ENCODE results near the gene COL18A1. TPM values are rescaled to one million over a fixed set of nuclear protein-coding genes. Genes with fewer than 3 reads are reported as not detected.

The COL18A1 gene
- total RNA-seq, 1 experiment from 2014 or later, result 4.2 TPM

DNA sequence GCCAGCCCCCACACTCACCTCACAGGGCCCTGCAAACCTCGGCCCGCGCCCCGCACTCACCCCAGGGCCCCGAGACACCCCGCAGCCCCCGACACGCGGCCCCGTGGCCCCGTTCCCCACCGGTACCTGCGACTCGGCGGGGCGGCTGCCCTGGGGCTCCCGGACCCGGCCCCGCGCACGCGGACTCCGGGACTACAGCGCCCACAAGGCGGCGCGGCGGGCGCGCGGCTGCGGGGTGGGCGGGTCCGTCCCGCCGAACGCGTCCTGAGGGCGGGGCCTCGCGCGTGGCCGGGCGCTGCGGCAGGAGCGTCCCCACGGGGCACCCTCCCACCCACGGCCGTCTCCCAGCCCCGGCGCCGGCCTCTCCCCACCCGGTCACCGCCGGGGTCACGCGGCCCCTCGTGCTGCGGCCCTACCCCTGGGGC is 137.3 kb downstream of the COL18A1 start, which contains the start of gene SLC19A1:
SLC19A1 (minus strand) TSS at position 199 of the 425 bp plus-strand sequence. CDS start 4,481 bp downstream, outside the sequence.
- no peak for DNase-seq (ENCODE audit: low read depth)

DNA sequence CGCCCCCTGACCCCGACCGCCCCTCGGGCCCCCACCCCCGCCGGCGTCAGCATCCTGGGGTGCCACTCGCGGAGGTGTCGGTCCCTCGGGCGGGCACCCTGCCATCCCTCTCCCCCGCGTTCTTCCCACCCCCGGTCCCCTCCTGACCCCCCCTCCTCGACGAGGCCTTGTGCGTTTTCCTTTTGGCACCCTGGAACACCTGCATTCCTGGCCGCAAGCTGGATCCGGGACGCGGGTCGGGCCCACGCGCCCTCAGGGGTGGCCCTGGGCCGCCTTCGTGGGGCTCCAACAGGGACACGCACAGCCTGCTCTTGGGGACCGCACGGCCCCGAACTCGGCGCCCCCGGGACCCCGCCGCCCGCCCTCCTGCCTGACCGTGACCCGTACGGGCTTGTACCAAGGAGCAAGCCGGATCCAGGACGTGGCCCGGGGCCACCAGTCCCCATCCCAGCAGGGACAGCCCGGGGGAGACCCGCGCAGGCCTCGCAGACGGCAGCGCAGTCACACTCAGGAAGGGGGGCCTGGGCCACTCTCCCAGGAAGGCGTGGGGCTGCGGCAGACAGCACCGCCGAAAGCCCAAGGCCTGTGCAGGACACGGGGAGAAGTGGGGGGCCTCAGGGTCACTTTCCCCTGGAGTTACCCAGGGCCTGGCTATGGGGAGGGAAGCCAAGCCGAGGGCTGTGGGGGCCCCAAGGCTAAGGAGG is 137.9 kb downstream of the COL18A1 start:
- no peak for DNase-seq (ENCODE audit: low read depth)

DNA sequence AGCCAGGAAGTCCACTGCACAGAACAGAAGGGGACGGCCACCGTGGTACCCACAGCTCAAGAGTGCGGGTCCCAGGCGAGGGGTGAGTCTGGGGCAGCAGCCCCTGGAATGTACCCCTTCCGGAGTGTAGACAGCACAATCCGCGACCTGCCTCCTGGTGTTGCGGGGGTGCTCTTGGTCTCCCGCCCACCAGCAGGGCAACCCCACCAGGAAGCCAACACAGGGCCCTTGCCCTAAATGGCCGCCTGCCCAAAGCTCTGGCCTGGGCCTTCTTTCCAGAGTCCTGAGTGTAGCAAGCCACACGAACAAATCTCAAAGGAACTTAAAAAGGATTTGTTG is 138.4 kb downstream of the COL18A1 start:
- no peak for DNase-seq (ENCODE audit: low read depth)

DNA sequence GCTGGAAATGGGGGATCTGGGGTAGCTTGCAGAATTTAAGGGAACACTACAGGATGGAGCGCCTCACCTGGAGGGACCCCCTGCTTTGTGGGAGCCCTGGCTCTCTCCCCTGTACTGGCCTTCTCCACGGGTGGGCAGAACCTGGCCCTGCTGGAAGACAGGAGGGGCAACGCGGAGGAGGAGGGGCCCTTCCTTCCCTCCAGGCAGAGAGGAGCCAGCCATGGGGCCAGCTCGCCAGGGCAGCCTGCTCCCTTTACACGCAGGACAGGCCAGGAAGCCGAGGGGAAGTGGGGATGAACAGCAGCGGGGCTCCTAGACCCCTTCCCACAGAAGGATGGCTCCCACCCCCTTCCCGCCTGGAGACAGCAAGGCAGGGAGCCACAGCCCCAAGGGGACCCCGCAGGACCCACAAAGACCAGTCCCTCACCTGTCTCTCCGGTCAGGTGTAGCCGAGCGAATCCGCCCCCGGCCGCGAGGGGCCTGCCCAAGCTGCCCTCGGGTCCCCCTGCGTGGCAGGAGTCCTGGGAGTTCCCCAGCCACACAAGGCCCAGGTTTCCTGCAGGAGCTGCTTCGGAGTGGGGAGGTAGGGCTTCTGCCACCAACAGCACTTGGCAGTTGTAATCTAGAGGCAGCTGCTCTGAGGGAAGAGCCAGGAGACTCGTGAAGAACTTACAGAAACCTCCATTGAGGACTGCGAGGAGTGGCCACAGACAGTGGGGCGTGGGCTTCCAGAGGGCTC is 138.9 kb downstream of the COL18A1 start:
- no peak for DNase-seq (ENCODE audit: low read depth)

DNA sequence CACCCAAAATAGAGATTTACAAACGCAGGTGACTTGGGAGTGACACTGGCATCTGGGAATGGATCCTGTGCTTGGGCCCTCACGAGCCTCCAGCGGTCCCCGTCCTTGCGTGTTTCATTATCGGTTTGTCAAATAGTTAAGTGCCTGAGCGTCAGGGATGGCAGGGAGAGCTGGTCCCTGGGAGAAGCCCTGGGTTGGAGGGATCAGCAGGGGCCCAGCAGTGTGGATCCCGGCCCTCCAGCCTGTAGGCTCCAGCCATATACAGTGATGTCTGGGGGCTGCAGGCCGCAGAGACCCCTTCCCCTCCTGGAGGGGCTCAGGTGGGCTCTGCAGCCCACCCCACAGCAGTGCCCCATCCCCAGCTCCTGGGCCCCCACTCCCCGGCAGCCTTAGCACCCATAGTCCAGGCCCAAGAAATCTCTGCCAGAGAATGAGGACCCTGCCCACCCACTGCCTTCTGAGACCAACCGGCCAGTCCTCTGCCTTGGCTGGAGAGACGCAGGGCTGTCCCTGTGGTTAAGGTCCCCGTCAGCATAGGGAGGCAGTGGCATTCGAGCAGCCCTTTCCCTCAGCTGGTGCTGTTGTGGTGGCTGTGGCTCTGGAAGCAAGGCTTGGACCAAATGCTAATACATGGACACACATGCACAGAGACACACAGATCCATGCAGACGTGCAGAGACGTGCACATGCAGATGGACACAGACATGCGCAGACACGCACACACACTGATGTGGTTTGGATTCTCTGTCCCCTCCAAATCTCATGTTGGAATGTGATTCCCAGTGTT is 139.7 kb downstream of the COL18A1 start:
- DNase-seq (ENCODE audit: low read depth), result no peak

DNA sequence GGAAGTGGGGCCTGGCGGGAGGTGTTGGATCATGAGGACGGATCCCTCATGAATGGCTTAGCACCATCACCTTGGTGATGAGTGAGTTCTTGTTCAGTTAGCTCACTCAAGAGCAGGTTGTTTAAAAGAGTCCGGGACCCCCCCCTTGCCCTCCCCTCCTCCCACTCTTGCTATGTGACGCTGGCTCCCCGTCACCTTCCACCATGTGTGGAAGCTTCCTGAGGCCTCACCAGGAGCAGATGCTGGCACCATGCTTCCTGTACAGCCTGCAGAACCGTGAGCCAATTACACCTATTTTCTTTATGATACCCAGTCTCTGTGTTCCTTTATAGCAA is 140.2 kb downstream of the COL18A1 start:
- DNase-seq (ENCODE audit: low read depth), result no peak

- no peak for DNase-seq (ENCODE audit: low read depth)
Measured at GRCh38 chr21:45545691-45546531, 140.9 kb downstream of the COL18A1 start.

DNA sequence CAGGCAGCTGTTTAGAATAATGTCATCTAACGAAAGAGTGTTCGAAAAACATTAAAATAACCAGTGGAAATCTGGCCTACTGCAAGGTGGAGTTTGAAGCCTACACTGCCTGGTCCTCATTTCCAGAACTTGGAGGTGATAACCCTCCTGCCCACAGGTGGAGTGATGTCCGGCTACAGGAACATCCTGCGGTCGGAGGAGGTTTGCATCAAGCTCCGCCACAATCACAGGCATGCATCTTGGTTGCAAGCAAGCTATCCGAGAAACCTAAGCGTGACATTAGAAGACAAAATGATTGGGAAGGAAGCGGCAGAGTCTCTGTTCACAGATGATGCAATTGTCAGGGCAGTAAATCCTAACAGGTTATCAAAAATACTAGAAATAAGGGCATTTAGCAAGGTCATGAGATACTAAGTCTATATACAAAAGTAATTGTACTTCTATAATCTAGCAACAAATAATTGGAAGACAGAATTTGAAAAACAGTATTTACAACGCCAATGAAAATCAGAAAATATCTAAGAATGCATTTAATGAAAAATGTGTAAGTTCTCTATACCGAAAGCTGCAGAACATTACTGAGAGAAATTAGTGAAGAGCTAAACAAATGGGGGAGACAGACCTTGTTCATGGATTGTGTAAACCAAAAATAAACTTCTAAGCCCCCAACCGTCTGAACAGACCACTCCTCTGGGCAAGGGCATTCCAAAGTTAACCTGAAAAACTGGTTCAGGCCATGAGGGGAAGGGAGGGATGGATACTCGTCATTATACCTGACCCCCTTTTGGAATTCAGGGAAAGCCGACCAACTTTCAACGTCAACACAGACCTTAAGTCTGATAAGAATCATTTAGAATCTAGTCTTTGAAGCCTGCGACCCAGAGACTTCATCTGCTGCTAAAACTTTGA is 141.9 kb downstream of the COL18A1 start:
- no peak for DNase-seq (ENCODE audit: low read depth)

DNA sequence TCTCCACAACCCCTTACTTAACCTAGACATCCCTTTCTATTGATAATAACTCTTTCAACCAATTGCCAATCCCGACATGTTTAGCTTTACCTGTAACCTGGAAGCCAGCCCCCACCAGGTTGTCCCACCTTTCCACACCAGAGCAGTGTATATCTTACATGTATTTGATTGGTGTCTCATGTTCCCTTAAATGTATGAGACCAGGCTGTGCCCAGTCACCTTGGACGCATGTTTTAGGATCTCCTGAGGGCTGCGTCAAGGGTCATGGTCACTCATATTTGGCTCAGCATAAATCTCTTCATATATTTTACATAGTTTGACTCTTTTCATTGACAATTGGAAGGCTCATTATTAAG is 142.6 kb downstream of the COL18A1 start:
- no peak for DNase-seq (ENCODE audit: low read depth)

GRCh38 chr21:45548711-45549491 is 143.9 kb downstream of the COL18A1 start:
- DNase-seq (ENCODE audit: low read depth), result no peak

DNA sequence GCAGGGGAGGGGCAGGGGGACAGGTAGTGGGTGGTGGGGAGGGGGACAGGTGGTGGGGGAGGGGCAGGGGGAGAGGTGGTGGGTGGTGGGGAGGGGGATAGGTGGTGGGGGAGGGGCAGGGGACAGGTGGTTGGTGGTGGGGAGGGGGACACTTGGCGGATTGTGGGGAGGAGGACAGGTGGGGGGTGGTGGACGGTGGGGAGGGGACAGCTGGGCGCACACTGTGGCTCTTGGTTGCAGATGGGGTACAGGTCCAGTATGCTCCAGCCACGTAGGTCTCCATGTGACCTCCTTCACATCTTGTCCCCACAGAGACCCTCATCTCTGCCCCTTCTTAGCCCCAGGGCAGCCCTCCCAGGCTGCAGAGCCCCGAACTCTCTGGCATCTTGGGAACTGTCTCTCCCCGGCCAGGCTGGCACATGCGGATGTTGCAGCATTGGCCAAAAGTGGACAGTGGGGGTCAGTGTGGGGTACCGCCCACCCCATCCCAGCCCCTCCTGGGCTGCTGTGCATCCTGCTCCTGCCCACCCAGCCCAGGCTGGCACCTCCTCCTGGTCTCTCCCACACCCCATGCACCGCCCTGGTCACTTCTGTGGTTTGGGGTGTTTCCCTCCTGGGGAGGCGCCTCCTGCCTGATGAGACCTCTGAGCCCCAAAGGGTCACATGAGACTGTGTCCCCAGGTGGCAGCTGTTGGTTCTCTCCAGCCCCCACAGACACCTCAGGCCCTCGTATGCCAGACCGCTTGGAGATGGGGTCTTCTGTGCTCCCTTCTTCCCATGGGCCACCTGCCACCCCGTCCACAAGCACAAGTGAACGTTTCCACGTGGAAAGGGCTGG is 144.9 kb downstream of the COL18A1 start:
- no peak for DNase-seq (ENCODE audit: low read depth)

DNA sequence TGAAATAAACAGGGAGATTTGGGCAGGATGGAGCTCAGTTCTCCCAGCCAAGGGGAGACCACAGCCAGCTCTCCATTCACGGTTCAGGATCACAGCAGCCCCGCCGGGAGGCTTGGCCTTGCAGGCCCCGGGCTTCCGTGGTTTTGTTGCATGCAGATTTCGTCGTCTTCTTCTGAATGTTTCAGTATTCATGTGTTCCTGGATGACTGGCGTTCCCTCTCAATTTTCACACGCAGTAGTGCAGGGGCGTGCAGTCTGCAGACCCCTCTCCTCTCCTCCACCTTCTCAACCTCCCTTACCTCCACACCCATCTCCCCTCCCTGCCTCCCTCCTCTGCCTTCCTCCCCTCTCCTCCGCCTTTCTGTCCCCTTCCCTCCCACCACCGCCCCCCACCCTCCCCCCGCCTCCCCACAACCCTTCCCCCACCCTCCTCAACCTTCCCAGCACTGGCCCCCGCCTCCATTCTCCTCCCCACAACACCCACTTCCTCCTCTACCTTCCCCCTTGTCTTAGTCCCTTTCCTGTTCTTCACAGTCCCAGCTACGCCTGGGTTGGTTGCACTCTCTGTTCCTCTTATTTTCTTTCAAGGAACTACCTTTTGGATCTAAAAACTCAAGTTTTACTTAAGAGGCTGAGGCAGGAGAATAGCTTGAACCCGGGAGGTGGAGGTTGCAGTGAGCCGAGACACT is 145.7 kb downstream of the COL18A1 start:
- DNase-seq (ENCODE audit: low read depth), result no peak

DNA sequence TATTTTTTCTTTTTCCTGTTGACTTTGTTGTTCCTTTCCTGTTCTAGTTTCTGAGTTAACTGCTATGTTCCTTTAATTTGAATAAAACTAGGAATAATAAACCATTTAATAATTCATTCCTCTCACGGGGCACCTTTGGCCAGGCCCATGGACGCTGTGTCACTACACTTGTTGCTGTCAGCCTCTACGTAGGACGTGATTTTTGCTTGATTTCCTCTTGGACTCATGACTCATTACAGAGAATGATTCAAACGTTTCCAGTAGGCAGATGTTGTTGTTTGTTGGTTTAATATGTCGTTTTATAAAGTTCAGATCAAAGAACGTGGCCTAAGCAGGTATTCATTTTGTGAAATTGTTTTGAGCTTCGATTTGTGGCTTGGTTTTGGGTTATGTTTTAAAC is 146.4 kb downstream of the COL18A1 start:
- peak; percentile 77 for DNase-seq (ENCODE audit: low read depth)

- no peak for DNase-seq (ENCODE audit: low read depth)
Measured at GRCh38 chr21:45551783-45552695, 147.1 kb downstream of the COL18A1 start.

GRCh38 chr21:45552696-45553391 is 147.9 kb downstream of the COL18A1 start:
- no peak for DNase-seq (ENCODE audit: low read depth)

GRCh38 chr21:45554477-45555175 is 149.7 kb downstream of the COL18A1 start:
- DNase-seq (ENCODE audit: low read depth), result peak; percentile 58

Measured in HT1080 (cell line).